Measurements from ENCODE around the gene PHF19. TPM values are rescaled to one million over a fixed set of nuclear protein-coding genes. Genes with fewer than 3 reads are reported as not detected.

The PHF19 gene
- total and polyA plus RNA-seq, 2 of the 8 experiments (the other 6 are each of a cell fraction or from before 2014, with no cell fraction given), result 28.2 to 31.8 TPM

DNA sequence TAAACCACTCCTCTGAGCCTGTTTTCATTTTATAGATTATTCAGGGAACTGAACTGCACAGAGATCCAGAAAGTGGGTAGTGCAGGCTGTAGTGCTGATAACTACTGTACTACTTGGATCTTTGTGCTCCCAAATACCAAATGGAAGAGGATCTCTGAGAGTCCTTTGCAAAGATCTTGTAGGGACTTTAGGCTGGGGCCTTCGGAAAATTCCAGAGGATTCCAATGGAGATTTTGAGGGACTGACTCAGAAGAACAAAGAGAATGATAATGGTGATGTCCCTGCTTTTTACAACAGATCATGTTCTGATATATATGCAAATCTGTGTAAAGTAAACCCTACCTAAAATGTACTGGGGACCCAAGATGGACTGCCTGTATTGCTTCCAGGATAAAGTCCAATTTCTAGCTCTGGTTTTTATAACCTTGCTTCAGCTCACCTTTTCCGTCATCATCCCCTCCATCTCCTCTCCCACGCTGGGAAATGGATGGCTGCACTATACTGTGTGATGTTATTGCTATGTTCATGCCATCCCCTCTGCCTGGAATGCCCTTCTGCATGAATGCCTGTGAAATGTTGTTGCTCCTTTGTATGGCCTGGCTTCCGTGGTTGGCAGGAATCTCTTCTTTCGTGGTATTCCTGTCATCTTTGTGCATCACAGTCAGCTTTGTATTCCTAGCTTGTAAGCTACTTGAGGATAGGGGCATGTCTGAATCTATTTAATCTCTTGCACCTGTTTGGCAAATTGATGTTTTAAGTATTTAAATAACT lies 24.6 kb downstream of the PHF19 start (continued):
- TF ChIP-seq, protein P1, sequence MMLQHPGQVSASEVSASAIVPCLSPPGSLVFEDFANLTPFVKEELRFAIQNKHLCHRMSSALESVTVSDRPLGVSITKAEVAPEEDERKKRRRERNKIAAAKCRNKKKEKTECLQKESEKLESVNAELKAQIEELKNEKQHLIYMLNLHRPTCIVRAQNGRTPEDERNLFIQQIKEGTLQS (IDR thresholded peaks at IDR 0.05; ENCODE audit: insufficient read depth, low read depth, low read length), result no peak
- no peak for TF ChIP-seq ASH2L (IDR thresholded peaks at IDR 0.05; ENCODE audit: low read length)
- no peak for TF ChIP-seq TAF7 (optimal IDR thresholded peaks at IDR 0.05; ENCODE audit: borderline replicate concordance, low read depth, low read length)
- no peak for TF ChIP-seq SRF (IDR thresholded peaks at IDR 0.05; ENCODE audit: low read depth, low read length)
